ENCODE results near the gene GSC2. TPM values are rescaled to one million over a fixed set of nuclear protein-coding genes. Genes with fewer than 3 reads are reported as not detected.

GSC2 gene
- total and polyA plus RNA-seq, 9 of the 15 experiments (the other 6 are each of a cell fraction or from before 2014, with no cell fraction given), result not detected

DNA sequence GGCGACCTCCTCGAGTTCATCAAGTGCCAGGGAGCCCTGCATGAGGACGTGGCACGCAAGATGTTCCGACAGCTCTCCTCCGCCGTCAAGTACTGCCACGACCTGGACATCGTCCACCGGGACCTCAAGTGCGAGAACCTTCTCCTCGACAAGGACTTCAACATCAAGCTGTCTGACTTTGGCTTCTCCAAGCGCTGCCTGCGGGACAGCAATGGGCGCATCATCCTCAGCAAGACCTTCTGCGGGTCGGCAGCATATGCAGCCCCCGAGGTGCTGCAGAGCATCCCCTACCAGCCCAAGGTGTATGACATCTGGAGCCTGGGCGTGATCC, 18.4 kb downstream of the GSC2 start:
- Histone ChIP-seq H3K36me3 (ENCODE audit: control insufficient read depth, insufficient read depth, low read length) (peaks cover 50% of the 10 kb centered on the region), H2AFZ (ENCODE audit: low read depth, low read length) (no peak overlapping the region), H3K27me3 (ENCODE audit: control insufficient read depth in 2 of 2, insufficient read depth in 2 of 2, low read length in 2 of 2) (peaks cover 0 to 6% of the 10 kb centered on the region in 2 experiments; a peak in 3 of 5 replicates), H3K79me2 (ENCODE audit: control insufficient read depth, insufficient read depth, low read length) (no peaks in the 10 kb centered on the region), H3K4me3 (no peak overlapping the region), H3K4me1 (replicated peaks in 1 of 2; ENCODE audit: control insufficient read depth in 2 of 2, insufficient read depth in 2 of 2, low read length in 2 of 2) (peaks cover 0 to 42% of the 10 kb centered on the region in 2 experiments; a peak in 1 of 5 replicates), H3K9me3 (replicated peaks; ENCODE audit: control insufficient read depth, insufficient read depth, low read depth, low read length) (no peaks in the 10 kb centered on the region), H3K27ac (ENCODE audit: extremely low read depth, low read depth, low read length) (no peak overlapping the region), H4K20me1 (replicated peaks; ENCODE audit: control insufficient read depth, insufficient read depth, low read length) (peaks cover 17% of the 10 kb centered on the region; the same call in 1 of the 2 replicates), H3K9ac (ENCODE audit: insufficient read depth in 1 of 2, low read depth in 2 of 2, low read length in 2 of 2) (no peak overlapping the region), H3K4me2 (ENCODE audit: insufficient read depth, low read length) (no peak overlapping the region), H3K9me1 (ENCODE audit: control insufficient read depth, insufficient read depth, low read length) (peaks cover 11% of the 10 kb centered on the region)
- in situ Hi-C loops (cut with MboI) (no loop called here), intact Hi-C loops (cut with micrococcal nuclease) (loop anchor here (10.0 kb wide), 1 partner anchor 57 kb away; no protein-coding TSS in a partner anchor)
- whole genome bisulfite sequencing (ENCODE audit: insufficient coverage, low coverage, missing lambda C conversion rate), result 92% methylated on average over 19 of the region's 19 CpGs
- ChIA-PET CTCF (ENCODE audit: low intra/inter-chr PET ratio) (no interaction called here), POLR2A (interaction anchor here (1.1 to 4.4 kb wide), 4 partner anchors 9 to 16 kb away, joined by 4 to 38 read pairs (median 14); partner anchors contain the start of genes DGCR2 and ESS2)
- DNase-seq (ENCODE audit: extremely low read depth in 1 of 4, low spot score in 3 of 4), result no peak
- no peak for TF ChIP-seq ZKSCAN1 (IDR thresholded peaks at IDR 0.05; ENCODE audit: low read depth, low read length)
- peak; percentile 49; the same call in 1 of the 2 replicates for TF ChIP-seq PRMT5 (CRISPR knock-in tag; IDR thresholded peaks at IDR 0.05)
- no peak for FAIRE-seq
- ATAC-seq, result no peak
- no TSS peak for BruUV-seq (replicated peaks)

- in situ Hi-C loops (cut with MboI), result no loop called here
- BruUV-seq (replicated peaks), result no TSS peak
- FAIRE-seq, result no peak
- TF ChIP-seq NR4A1 (CRISPR knock-in tag; IDR thresholded peaks at IDR 0.05), result peak; percentile 27; the same call in 1 of the 2 replicates
- no peak for TF ChIP-seq NR4A1 (tag; IDR thresholded peaks at IDR 0.05)
- TF ChIP-seq ZNF507 (tag; conservative IDR thresholded peaks at IDR 0.05), result no peak
- TF ChIP-seq SOX6 (IDR thresholded peaks at IDR 0.05), result no peak
- no peak for TF ChIP-seq ZNF384 (IDR thresholded peaks at IDR 0.05; ENCODE audit: low read depth, low read length)
- TF ChIP-seq, protein P1, sequence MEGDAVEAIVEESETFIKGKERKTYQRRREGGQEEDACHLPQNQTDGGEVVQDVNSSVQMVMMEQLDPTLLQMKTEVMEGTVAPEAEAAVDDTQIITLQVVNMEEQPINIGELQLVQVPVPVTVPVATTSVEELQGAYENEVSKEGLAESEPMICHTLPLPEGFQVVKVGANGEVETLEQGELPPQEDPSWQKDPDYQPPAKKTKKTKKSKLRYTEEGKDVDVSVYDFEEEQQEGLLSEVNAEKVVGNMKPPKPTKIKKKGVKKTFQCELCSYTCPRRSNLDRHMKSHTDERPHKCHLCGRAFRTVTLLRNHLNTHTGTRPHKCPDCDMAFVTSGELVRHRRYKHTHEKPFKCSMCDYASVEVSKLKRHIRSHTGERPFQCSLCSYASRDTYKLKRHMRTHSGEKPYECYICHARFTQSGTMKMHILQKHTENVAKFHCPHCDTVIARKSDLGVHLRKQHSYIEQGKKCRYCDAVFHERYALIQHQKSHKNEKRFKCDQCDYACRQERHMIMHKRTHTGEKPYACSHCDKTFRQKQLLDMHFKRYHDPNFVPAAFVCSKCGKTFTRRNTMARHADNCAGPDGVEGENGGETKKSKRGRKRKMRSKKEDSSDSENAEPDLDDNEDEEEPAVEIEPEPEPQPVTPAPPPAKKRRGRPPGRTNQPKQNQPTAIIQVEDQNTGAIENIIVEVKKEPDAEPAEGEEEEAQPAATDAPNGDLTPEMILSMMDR (IDR thresholded peaks at IDR 0.05 in 2 of 3, conservative IDR thresholded peaks at IDR 0.05 in 1 of 3; ENCODE audit: insufficient read depth in 2 of 3, low read depth in 1 of 3, low read length in 3 of 3), result 0 out of 6 replicates have a peak, but pooled peaks of 1 of the 3 experiments have one; percentile 2
- TF ChIP-seq ZNF76 (CRISPR knock-in tag; IDR thresholded peaks at IDR 0.05; ENCODE audit: borderline replicate concordance), result no peak
- peak in 1 of 2 experiments; percentile 17; a peak in 1 of 3 replicates for TF ChIP-seq CBX3 (IDR thresholded peaks at IDR 0.05; ENCODE audit: borderline replicate concordance in 1 of 2, low read length in 2 of 2)
- TF ChIP-seq BCL6 (CRISPR knock-in tag; IDR thresholded peaks at IDR 0.05), result no peak
- TF ChIP-seq ZNF165 (CRISPR knock-in tag; IDR thresholded peaks at IDR 0.05; ENCODE audit: borderline replicate concordance), result 0 out of 2 replicates have a peak, but pooled peaks have one; percentile 67
- TF ChIP-seq DLX4 (CRISPR knock-in tag; IDR thresholded peaks at IDR 0.05), result no peak
Measured at GRCh38 chr22:19130959-19131684, 19.0 kb downstream of the GSC2 start, which contains the start of gene TSSK2. TSS of gene TSSK2 (plus strand) at chr22:19131308. CDS start at chr22:19131400, 92 bp downstream.

More at GRCh38 chr22:19130959-19131684, 19.0 kb downstream of the GSC2 start, which contains the start of gene TSSK2:
- Histone ChIP-seq H3K4me3 (no peak within 1 kb of the TSS), H3K27me3 (ENCODE audit: control insufficient read depth in 2 of 2, insufficient read depth in 2 of 2, low read length in 2 of 2) (peaks cover 3 to 11% of the 10 kb centered on the region in 2 experiments; a peak in 4 of 5 replicates), H3K9me1 (ENCODE audit: control insufficient read depth, insufficient read depth, low read length) (peaks cover 11% of the 10 kb centered on the region), H3K4me2 (ENCODE audit: insufficient read depth, low read length) (no peak within 1 kb of the TSS), H3K9ac (ENCODE audit: insufficient read depth in 1 of 2, low read depth in 2 of 2, low read length in 2 of 2) (peak within 1 kb of the TSS in 1 of 2 experiments; percentile 10; a peak in 2 of 4 replicates), H3K9me3 (replicated peaks; ENCODE audit: control insufficient read depth, insufficient read depth, low read depth, low read length) (no peaks in the 10 kb centered on the region), H3K27ac (ENCODE audit: extremely low read depth, low read depth, low read length) (no peak within 1 kb of the TSS), H3K4me1 (replicated peaks in 1 of 2; ENCODE audit: control insufficient read depth in 2 of 2, insufficient read depth in 2 of 2, low read length in 2 of 2) (peaks cover 0 to 45% of the 10 kb centered on the region in 2 experiments; a peak in 2 of 5 replicates), H3K36me3 (ENCODE audit: control insufficient read depth, insufficient read depth, low read length) (peaks cover 46% of the 10 kb centered on the region), H4K20me1 (replicated peaks; ENCODE audit: control insufficient read depth, insufficient read depth, low read length) (peaks cover 20% of the 10 kb centered on the region; the same call in 1 of the 2 replicates), H3K79me2 (ENCODE audit: control insufficient read depth, insufficient read depth, low read length) (no peaks in the 10 kb centered on the region), H2AFZ (ENCODE audit: low read depth, low read length) (no peak within 1 kb of the TSS)
- intact Hi-C loops (cut with micrococcal nuclease), result loop anchor here (10.0 kb wide), 1 partner anchor 56 kb away; no protein-coding TSS in a partner anchor
- ChIA-PET POLR2A (interaction anchor here (0.6 to 4.4 kb wide), 7 partner anchors 9 to 324 kb away, joined by 4 to 38 read pairs (median 5); partner anchors contain the start of gene ESS2), CTCF (ENCODE audit: low intra/inter-chr PET ratio) (no interaction called here)
- ATAC-seq, result no peak
- DNase-seq (ENCODE audit: extremely low read depth in 1 of 4, low spot score in 3 of 4), result no peak
- 80% methylated on average over 27 of the region's 27 CpGs for WGBS (ENCODE audit: insufficient coverage, low coverage, missing lambda C conversion rate)

All from K562 (cell line).